Prostate gland (tissue), 2 donors: ENCODE measurements around the gene RABGAP1L.

Experiments used
- CTCF ChIP-seq, 4 experiments: fragments of 200-600 bp in 2 of 4; fragments of 450-650 bp in 2 of 4; sonication (generic) in 2 of 4; IDR thresholded peaks; 1 replicate in 3 of 4; 2 replicates in 1 of 4; pipeline ENCODE4 v1.5.1; 2016 to 2019; ENCODE audit warnings: antibody characterized with exemption in 4 of 4, mild to moderate bottlenecking in 2 of 4, moderate library complexity in 2 of 4
- POLR2A ChIP-seq: fragments of 450-650 bp; IDR thresholded peaks from one replicate; pipeline ENCODE4 v1.6.1; 2016; ENCODE audit warnings: antibody characterized with exemption, mild to moderate bottlenecking
- POLR2AphosphoS5 ChIP-seq: sonication (generic); formaldehyde crosslinking; IDR thresholded peaks from one replicate; pipeline ENCODE4 v1.6.1; 2017; ENCODE audit warnings: antibody characterized with exemption

- TF ChIP-seq POLR2A (no peak), CTCF (IDR thresholded peaks at IDR 0.05) (no peak), POLR2AphosphoS5 (no peak)
Measured at GRCh38 chr1:174902531-174903099, 743.3 kb downstream of the RABGAP1L start.
